K562 (cell line): ENCODE results near the gene QPCT. TPM values are rescaled to one million over a fixed set of nuclear protein-coding genes. Genes with fewer than 3 reads are reported as not detected.

Experiments used
- ATAC-seq: fragments of 200-7000 bp; cut with Tn5 transposase; 3 replicates; pipeline ENCODE4 v1.9.1; 2020; ENCODE audit warnings: moderate library complexity
- BruUV-seq: library from RNA; stranded (reverse); fragments of 400-500 nt; replicated peaks from 2 replicates; lab custom pipeline; 2021; lab: Mats Ljungman, UMichigan
- CTCF ChIA-PET: fragments of 300-600 bp; formaldehyde crosslinking; extraction: SDS; loops from one replicate; lab custom pipeline; 2021; ENCODE audit warnings: low intra/inter-chr PET ratio; lab: Yijun Ruan, JAX
- POLR2A ChIA-PET: fragments of 300-600, 350-650 bp; sonication (Branson Sonifier 250); formaldehyde crosslinking; extraction: SDS; loops from one replicate; lab custom pipeline; 2021; ENCODE audit warnings: antibody characterized with exemption, inconsistent platforms; lab: Yijun Ruan, JAX
- DNase-seq, 4 experiments: peaks; one replicate each; pipeline versions ENCODE4 v3.0.0 to v3.0.0-alpha.2; 2011 to 2018; ENCODE audit warnings: low spot score in 3 of 4, mixed read lengths in 3 of 4; ENCODE audit errors: extremely low read depth in 1 of 4
- FAIRE-seq: peaks from 2 replicates; lab custom pipeline; 2011; peaks lifted over from hg19 to GRCh38; lab: Jason Lieb, UNC
- H2AFZ ChIP-seq: 2 replicates; pipeline ENCODE4 v1.6.0; 2011; ENCODE audit warnings: low read depth, low read length, control low read depth, inconsistent platforms
- H3K27ac ChIP-seq: fragments of 200-600 bp; 3 replicates; pipeline ENCODE4 v1.8.0; 2011; ENCODE audit warnings: low read depth, mild to moderate bottlenecking, control low read depth, inconsistent platforms, low read length, moderate library complexity, mixed read lengths; ENCODE audit errors: extremely low read depth
- H3K27me3 ChIP-seq, 2 experiments: fragments of 300-600 bp in 1 of 2; 2 replicates in 1 of 2; 3 replicates in 1 of 2; pipeline versions ENCODE4 v1.6.0 to v1.8.0; 2011; ENCODE audit warnings: inconsistent platforms in 2 of 2, low read length in 2 of 2, mild to moderate bottlenecking in 1 of 2, mixed read lengths in 1 of 2, moderate library complexity in 1 of 2; ENCODE audit not compliant: control insufficient read depth in 2 of 2, insufficient read depth in 2 of 2
- H3K36me3 ChIP-seq: fragments of 300-600 bp; 3 replicates; pipeline ENCODE4 v1.8.0; 2011; ENCODE audit warnings: mild to moderate bottlenecking, low read length, inconsistent platforms; ENCODE audit not compliant: control insufficient read depth, insufficient read depth
- H3K4me1 ChIP-seq, 2 experiments: fragments of 200-600 bp in 1 of 2; replicated peaks in 1 of 2; 2 replicates in 1 of 2; 3 replicates in 1 of 2; pipeline versions ENCODE4 v1.5.1 to v1.8.0; 2011; ENCODE audit warnings: inconsistent platforms in 2 of 2, low read length in 2 of 2, mild to moderate bottlenecking in 1 of 2, mixed read lengths in 1 of 2, moderate library complexity in 1 of 2; ENCODE audit not compliant: control insufficient read depth in 2 of 2, insufficient read depth in 2 of 2
- H3K4me2 ChIP-seq: 2 replicates; pipeline ENCODE4 v1.6.1; 2011; ENCODE audit warnings: low read length, control low read depth, inconsistent platforms, mixed read lengths; ENCODE audit not compliant: insufficient read depth
- H3K4me3 ChIP-seq: fragments of 200-600 bp; sonication (generic), shearing (Covaris generic); 2 replicates; pipeline ENCODE4 v1.5.1; 2016; ENCODE audit warnings: control low read depth, inconsistent platforms
- H3K79me2 ChIP-seq: fragments of 200-600 bp; 3 replicates; pipeline ENCODE4 v1.8.0; 2011; ENCODE audit warnings: low read length, inconsistent platforms; ENCODE audit not compliant: control insufficient read depth, insufficient read depth
- H3K9ac ChIP-seq, 2 experiments: 2 replicates each; pipeline versions ENCODE4 v1.6.0 to v1.6.1; 2011; ENCODE audit warnings: low read depth in 2 of 2, low read length in 2 of 2, control low read depth in 1 of 2, inconsistent platforms in 1 of 2, mild to moderate bottlenecking in 1 of 2, mixed read lengths in 1 of 2; ENCODE audit not compliant: insufficient read depth in 1 of 2
- H3K9me1 ChIP-seq: one replicate; pipeline ENCODE4 v1.6.0; 2011; ENCODE audit warnings: inconsistent platforms, mild to moderate bottlenecking, low read length, moderate library complexity; ENCODE audit not compliant: control insufficient read depth, insufficient read depth
- H3K9me3 ChIP-seq: replicated peaks from 2 replicates; pipeline ENCODE4 v1.5.1; 2011; ENCODE audit warnings: low read depth, low read length, inconsistent platforms; ENCODE audit not compliant: control insufficient read depth, insufficient read depth
- H4K20me1 ChIP-seq: replicated peaks from 2 replicates; pipeline ENCODE4 v1.6.1; 2011; ENCODE audit warnings: low read length, inconsistent platforms, mixed read lengths; ENCODE audit not compliant: control insufficient read depth, insufficient read depth
- BACH1 ChIP-seq: fragments of 200-800 bp; sonication (Bioruptor generic); IDR thresholded peaks from 2 replicates; pipeline ENCODE4 v1.6.1; 2016; ENCODE audit warnings: missing genetic modification characterization, missing compliant biosample characterization
- ETS2 ChIP-seq: IDR thresholded peaks from 2 replicates; pipeline ENCODE4 v1.6.1; 2016; ENCODE audit warnings: borderline replicate concordance, missing genetic modification characterization, mild to moderate bottlenecking, moderate library complexity, missing compliant biosample characterization; ENCODE audit not compliant: poor library complexity, severe bottlenecking
- ID3 ChIP-seq, 2 experiments: fragments of 250-450 bp in 1 of 2; fragments of 450-650 bp in 1 of 2; sonication (Bioruptor Pico) in 1 of 2; IDR thresholded peaks; 2 replicates each; pipeline versions ENCODE4 v1.6.1 to v1.8.0; 2016 to 2021; ENCODE audit warnings: mild to moderate bottlenecking in 2 of 2, moderate library complexity in 2 of 2, missing compliant biosample characterization in 1 of 2, missing genetic modification characterization in 1 of 2
- MCM5 ChIP-seq: fragments of 450-650 bp; IDR thresholded peaks from 2 replicates; pipeline ENCODE4 v1.6.1; 2016; ENCODE audit warnings: low read depth
- YY1 ChIP-seq, 3 experiments: IDR thresholded peaks; 2 replicates each; pipeline ENCODE4 v1.6.1; 2011; ENCODE audit warnings: low read length in 2 of 3, mild to moderate bottlenecking in 2 of 3, moderate library complexity in 2 of 3, borderline replicate concordance in 1 of 3, control low read depth in 1 of 3, low read depth in 1 of 3; ENCODE audit not compliant: insufficient read depth in 3 of 3, insufficient replicate concordance in 2 of 3, control insufficient read depth in 1 of 3, insufficient read length in 1 of 3; ENCODE audit errors: extremely low read depth in 1 of 3
- ZNF133 ChIP-seq: fragments of 250-450 bp; sonication (Bioruptor Pico); IDR thresholded peaks from 2 replicates; pipeline ENCODE4 v1.4.0; 2020; ENCODE audit warnings: mild to moderate bottlenecking
- WGBS: fragments of 100-300 bp; shearing (Covaris generic); methylation state at CpG from one replicate; pipeline ENCODE4 v1.1.6; 2016; ENCODE audit warnings: low coverage, mixed read lengths; ENCODE audit not compliant: insufficient coverage; ENCODE audit errors: missing lambda C conversion rate; 5-methylcytosine and 5-hydroxymethylcytosine counted together
- in situ Hi-C: fragments of 300-500 bp; cut with MboI; formaldehyde crosslinking; loops from 4 replicates; pipeline ENCODE4 v1.15.0; 2018; ENCODE audit warnings: inconsistent platforms, mixed read lengths
- intact Hi-C: fragments of 100-400 bp; cut with micrococcal nuclease; formaldehyde crosslinking; loops from 2 replicates; pipeline ENCODE4 v1.14.2; 2022
- polyA plus RNA-seq, 8 experiments: library from polyadenylated mRNA; depleted of rRNA in 4 of 8; stranded (reverse) in 5 of 8; unstranded in 3 of 8; fragments of >200 nt; fragmentation: Nextera tagmentation in 2 of 8; fragmentation: Illumina TruSeq in 1 of 8; extraction: Ambion mirVana in 2 of 8; extraction: Trizol in 1 of 8; gene quantifications; 2 replicates each; pipeline versions ENCODE4 v1.2.1 to v1.2.3, GENCODE V29; 2011 to 2014; ENCODE audit warnings: inconsistent platforms in 1 of 8, missing spikeins in 1 of 8
- total RNA-seq, 7 experiments: library from RNA; depleted of rRNA in 6 of 7; stranded (reverse); fragments of >200 nt in 6 of 7; fragmentation: Illumina TruSeq in 2 of 7; extraction: Trizol in 2 of 7; gene quantifications; 2 replicates each; pipeline versions ENCODE4 v1.2.1 to v1.2.3, GENCODE V29; 2011 to 2021; ENCODE audit warnings: low replicate concordance in 1 of 7

The QPCT gene
- total and polyA plus RNA-seq, 9 of the 15 experiments (the other 6 are each of a cell fraction or from before 2014, with no cell fraction given): 0.07 TPM; not detected in 8

GRCh38 chr2:37367310-37367709 lies 22.9 kb downstream of the QPCT start:
- no TSS peak for BruUV-seq
- WGBS: 0% methylated on average over 7 of the region's 7 CpGs
- CTCF ChIA-PET: no interaction called here

GRCh38 chr2:37367984-37368383 lies 23.6 kb downstream of the QPCT start:
- in situ Hi-C loops (no loop called here), intact Hi-C loops (no loop called here)
- Histone ChIP-seq H3K27ac (no peak overlapping the region), H3K4me2 (no peak overlapping the region), H3K4me3 (no peak overlapping the region), H3K27me3 (peaks cover 5 to 12% of the 10 kb centered on the region in 2 experiments; a peak in 3 of 5 replicates), H4K20me1 (no peaks in the 10 kb centered on the region)
- BruUV-seq: no TSS peak
- TF ChIP-seq ID3 (CRISPR knock-in tag; IDR thresholded peaks at IDR 0.05) (no peak), ID3 (tag; IDR thresholded peaks at IDR 0.05) (no peak)
- TF ChIP-seq, all 486 proteins: peak for 0
- H3K4me1 ChIP-seq: no peaks in the 10 kb centered on the region
- no peaks in the 10 kb centered on the region for H3K9me1 ChIP-seq
- ATAC-seq: no peak
- FAIRE-seq: no peak
- H3K36me3 ChIP-seq: no peaks in the 10 kb centered on the region
- ChIA-PET POLR2A (interaction anchor here (1.0 kb wide), 1 partner anchor 8 kb away, joined by 3 read pairs; no protein-coding TSS in a partner anchor), CTCF (no interaction called here)
- WGBS: 0% methylated on average over 2 of the region's 2 CpGs
- H3K79me2 ChIP-seq: no peaks in the 10 kb centered on the region
- no peak overlapping the region for H3K9ac ChIP-seq
- no peaks in the 10 kb centered on the region for H3K9me3 ChIP-seq
- DNase-seq: no peak
- H2AFZ ChIP-seq: no peak overlapping the region

More at GRCh38 chr2:37367310-37367709, 22.9 kb downstream of the QPCT start:
- no peaks in the 10 kb centered on the region for H3K9me1 ChIP-seq
- ATAC-seq: no peak
- no peaks in the 10 kb centered on the region for H3K79me2 ChIP-seq
- TF ChIP-seq ETS2 (no peak), ZNF133 (CRISPR knock-in tag) (no peak), MCM5 (no peak), YY1 (IDR thresholded peaks at IDR 0.05; ENCODE audit: borderline replicate concordance in 1 of 3, control insufficient read depth in 1 of 3, extremely low read depth in 1 of 3, insufficient read depth in 3 of 3, insufficient read length in 1 of 3, insufficient replicate concordance in 2 of 3, low read depth in 1 of 3, low read length in 2 of 3) (no peak), BACH1 (tag) (no peak)
- TF ChIP-seq, all 486 proteins: peak for 0
- intact Hi-C loops: no loop called here
- no peak overlapping the region for H3K4me3 ChIP-seq
- in situ Hi-C loops: no loop called here
- no peak for DNase-seq
- no peaks in the 10 kb centered on the region for H3K36me3 ChIP-seq
- no peak for FAIRE-seq
- H3K9me3 ChIP-seq: no peaks in the 10 kb centered on the region
- no peak overlapping the region for H3K9ac ChIP-seq
- no peak overlapping the region for H3K4me2 ChIP-seq
- H3K27me3 ChIP-seq: peaks cover 5 to 12% of the 10 kb centered on the region in 2 experiments; a peak in 3 of 5 replicates
- no peaks in the 10 kb centered on the region for H3K4me1 ChIP-seq
- H2AFZ ChIP-seq: no peak overlapping the region
- no peak overlapping the region for H3K27ac ChIP-seq
- POLR2A ChIA-PET: interaction anchor here (0.9 to 1.0 kb wide), 2 partner anchors 9 to 11 kb away, joined by 3 to 5 read pairs; no protein-coding TSS in a partner anchor
- no peaks in the 10 kb centered on the region for H4K20me1 ChIP-seq
